Adrenal gland (tissue), 12 donors: ENCODE measurements around the gene SLC4A5. TPM values are rescaled to one million over a fixed set of nuclear protein-coding genes. Genes with fewer than 3 reads are reported as not detected.

ENCODE experiments used
- DNase-seq, 7 donors: peaks; one replicate each; pipeline ENCODE4 v3.0.0-alpha.2; 2019 to 2020
- H3K27ac ChIP-seq, 5 donors: fragments of 200-600 bp; sonication (generic) in 4 of 5; 1 replicate in 3 of 5; 2 replicates in 2 of 5; pipeline versions ENCODE4 v1.5.1 to v1.8.0; 2016 to 2020; ENCODE audit warnings: mild to moderate bottlenecking in 1 of 5
- H3K27me3 ChIP-seq: fragments of 200-600 bp; 2 replicates; pipeline ENCODE4 v1.8.0; 2021
- H3K36me3 ChIP-seq, 2 donors: fragments of 200-600 bp; replicated peaks in 1 of 2; 1 replicate in 1 of 2; 2 replicates in 1 of 2; pipeline versions ENCODE4 v1.5.1 to v1.8.0; 2018 to 2022
- H3K4me1 ChIP-seq, 2 donors: fragments of 200-600 bp; replicated peaks in 1 of 2; 1 replicate in 1 of 2; 2 replicates in 1 of 2; pipeline versions ENCODE4 v1.5.1 to v1.8.0; 2018 to 2021
- H3K4me3 ChIP-seq, 4 donors: fragments of 200-600 bp; sonication (generic) in 3 of 4; one replicate each; pipeline ENCODE4 v1.5.1; 2016 to 2018
- H3K9me3 ChIP-seq, 3 donors: fragments of 200-600 bp; sonication (generic) in 1 of 3; replicated peaks in 1 of 3; 1 replicate in 2 of 3; 2 replicates in 1 of 3; pipeline versions ENCODE4 v1.5.1 to v1.8.0; 2016 to 2021
- POLR2A ChIP-seq, 2 donors: fragments of 450-650 bp; IDR thresholded peaks; one replicate each; pipeline ENCODE4 v1.6.1; 2017; ENCODE audit warnings: antibody characterized with exemption in 2 of 2, mild to moderate bottlenecking in 2 of 2, moderate library complexity in 1 of 2
- WGBS, 4 donors: extraction: QIAGEN DNeasy Blood & Tissue Kit in 2 of 4; methylation state at CpG; one replicate each; pipeline versions ENCODE4 v1.1.5 to v1.1.7; 2013 to 2017; 5-methylcytosine and 5-hydroxymethylcytosine counted together
- intact Hi-C, 2 donors: fragments of 100-400 bp; cut with DNase I; formaldehyde crosslinking; loops; one replicate each; pipeline versions ENCODE4 v1.14.1 to v1.15.0; 2022 to 2023
- polyA plus RNA-seq, 3 donors: library from polyadenylated mRNA; stranded (reverse); fragments of 200-250 nt in 2 of 3; fragments of 350-450 nt in 1 of 3; fragmentation: Illumina TruSeq in 1 of 3; extraction: RNeasy Lipid Tissue Mini Kit (QIAGEN cat#74804) in 1 of 3; gene quantifications; one replicate each; pipeline ENCODE4 v1.2.3, GENCODE V29; 2013 to 2014
- small RNA-seq, 2 donors: library from RNA; depleted of rRNA; stranded (forward); fragments of <200 nt; gene quantifications; one replicate each; pipeline ENCODE3, GENCODE V24; 2016
- total RNA-seq, 9 donors: library from RNA; depleted of rRNA in 4 of 9; stranded (reverse); fragments of >200 nt in 4 of 9; fragments of 120-200 nt in 1 of 9; fragmentation: NEBNext Ultra II Directional in 1 of 9; extraction: Animal tissue kit (Norgen Biotek cat#: 25700) in 1 of 9; gene quantifications; one replicate each; pipeline versions ENCODE4 v1.1.0 to v1.2.4, GENCODE V29; 2013 to 2023
- TF ChIP-seq, protein P1 (sequence below), 6 experiments: fragments of 450-650 bp in 4 of 6; fragments of 200-600 bp in 2 of 6; sonication (generic) in 1 of 6; IDR thresholded peaks; 1 replicate in 5 of 6; 2 replicates in 1 of 6; pipeline versions ENCODE4 v1.5.1 to v1.8.0; 2016 to 2021; ENCODE audit warnings: antibody characterized with exemption in 6 of 6, mild to moderate bottlenecking in 2 of 6, moderate library complexity in 1 of 6
- donor health status: healthy with polysubstance abuse.
- donor health status: Bipolar disorder and iron deficiency.
- donor health status: DM: yes; HTN: yes; CAD: no.
- donor health status: DM: no; HTN: no; CAD: no.
- donor health status: DM: no; HTN: no; CAD: no.
- donor health status: DM: yes; HTN: yes; CAD: no.

SLC4A5 gene
- total and polyA plus RNA-seq, 12 donors = 0.14 to 2.7 (median 0.74) TPM; not detected in 1

DNA sequence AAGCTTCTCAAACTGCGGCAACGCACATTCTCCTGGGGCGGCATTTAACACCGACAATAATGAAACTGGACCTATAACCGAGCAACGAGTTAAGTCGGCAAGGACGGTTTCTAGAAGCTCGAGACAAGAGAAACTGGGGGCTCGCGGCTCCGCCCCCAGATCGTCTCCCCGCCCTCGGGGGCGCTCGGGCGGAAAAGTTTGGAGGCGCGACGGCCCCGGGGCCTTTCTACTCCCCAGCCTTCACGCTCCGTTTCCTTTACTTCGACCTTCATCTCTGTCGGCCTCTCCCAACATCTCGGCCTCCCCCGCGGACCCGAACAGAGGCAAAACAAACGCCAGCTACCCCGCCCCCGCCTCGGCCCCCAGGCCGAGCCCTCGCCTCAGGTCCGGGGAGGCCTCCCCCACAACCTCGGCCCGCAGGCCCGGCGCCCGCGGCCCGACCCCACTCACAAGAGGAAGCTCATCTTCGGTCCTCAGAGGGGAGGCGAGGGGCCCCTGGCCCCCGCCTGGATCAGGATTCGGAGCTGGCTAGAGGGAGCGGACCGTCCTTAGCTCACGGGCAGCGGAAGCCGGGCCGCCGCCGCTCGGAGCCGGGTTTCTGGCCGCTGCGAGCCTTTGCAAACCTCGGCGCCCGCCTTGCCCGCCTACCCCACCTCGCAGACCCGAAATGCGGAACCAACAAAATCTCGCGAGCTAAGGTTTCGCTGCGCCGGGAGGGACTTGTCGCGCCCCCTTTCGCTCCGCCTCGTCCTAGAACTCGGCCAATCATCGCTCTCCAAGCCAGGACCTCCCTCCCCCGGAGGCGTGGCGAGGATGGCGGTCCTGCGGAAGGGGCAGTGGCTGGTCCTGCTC is 164.8 kb downstream of the SLC4A5 start, which contains the start of gene MOB1A:
Gene MOB1A (minus strand): TSS at position 669 of the 852 bp plus-strand sequence. CDS start 205 bp downstream, at position 464.
- peak within 1 kb of the TSS; percentile 89 to 96 (median 94) for H3K27ac ChIP-seq
- H3K9me3 ChIP-seq = no peaks in the 10 kb centered on the region
- no peaks in the 10 kb centered on the region for H3K36me3 ChIP-seq
- no peaks in the 10 kb centered on the region for H3K27me3 ChIP-seq
- 0 to 1% (median 0%) methylated on average over 31 to 84 of the region's 84 CpGs for WGBS, 4 donors
- intact Hi-C loops = no loop called here
- peaks cover 4 to 27% of the 10 kb centered on the region in 2 donors for H3K4me1 ChIP-seq
- peak; percentile 97 to 99 (median 98) for DNase-seq
- peak; percentile 71 to 85 for TF ChIP-seq POLR2A (IDR thresholded peaks at IDR 0.05)
- TF ChIP-seq, protein P1, sequence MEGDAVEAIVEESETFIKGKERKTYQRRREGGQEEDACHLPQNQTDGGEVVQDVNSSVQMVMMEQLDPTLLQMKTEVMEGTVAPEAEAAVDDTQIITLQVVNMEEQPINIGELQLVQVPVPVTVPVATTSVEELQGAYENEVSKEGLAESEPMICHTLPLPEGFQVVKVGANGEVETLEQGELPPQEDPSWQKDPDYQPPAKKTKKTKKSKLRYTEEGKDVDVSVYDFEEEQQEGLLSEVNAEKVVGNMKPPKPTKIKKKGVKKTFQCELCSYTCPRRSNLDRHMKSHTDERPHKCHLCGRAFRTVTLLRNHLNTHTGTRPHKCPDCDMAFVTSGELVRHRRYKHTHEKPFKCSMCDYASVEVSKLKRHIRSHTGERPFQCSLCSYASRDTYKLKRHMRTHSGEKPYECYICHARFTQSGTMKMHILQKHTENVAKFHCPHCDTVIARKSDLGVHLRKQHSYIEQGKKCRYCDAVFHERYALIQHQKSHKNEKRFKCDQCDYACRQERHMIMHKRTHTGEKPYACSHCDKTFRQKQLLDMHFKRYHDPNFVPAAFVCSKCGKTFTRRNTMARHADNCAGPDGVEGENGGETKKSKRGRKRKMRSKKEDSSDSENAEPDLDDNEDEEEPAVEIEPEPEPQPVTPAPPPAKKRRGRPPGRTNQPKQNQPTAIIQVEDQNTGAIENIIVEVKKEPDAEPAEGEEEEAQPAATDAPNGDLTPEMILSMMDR (IDR thresholded peaks at IDR 0.05) = no peak
- peak within 1 kb of the TSS; percentile 74 to 89 (median 79) for H3K4me3 ChIP-seq

DNA sequence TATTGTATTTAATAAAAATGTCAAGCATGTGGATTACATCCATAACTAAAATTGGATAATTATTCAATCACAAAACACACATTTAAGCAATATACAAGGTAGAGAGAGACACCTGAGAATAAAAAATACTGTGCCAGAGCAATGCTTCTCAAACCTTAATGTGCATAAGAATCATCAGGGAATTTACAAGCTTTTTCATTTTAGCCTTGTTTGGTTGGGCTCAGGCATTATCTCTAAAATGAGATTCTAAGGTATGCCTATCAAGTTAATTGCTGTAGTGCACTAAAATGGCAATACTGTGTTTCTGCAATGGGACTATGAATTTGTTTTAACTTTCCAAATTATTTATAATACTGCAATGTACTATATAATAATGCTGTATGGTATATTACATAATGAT is 165.5 kb downstream of the SLC4A5 start:
- peak overlapping the region; percentile 89 to 96 (median 94) for H3K27ac ChIP-seq
- intact Hi-C loops = no loop called here
- H3K4me1 ChIP-seq = peaks cover 4 to 27% of the 10 kb centered on the region in 2 donors

DNA sequence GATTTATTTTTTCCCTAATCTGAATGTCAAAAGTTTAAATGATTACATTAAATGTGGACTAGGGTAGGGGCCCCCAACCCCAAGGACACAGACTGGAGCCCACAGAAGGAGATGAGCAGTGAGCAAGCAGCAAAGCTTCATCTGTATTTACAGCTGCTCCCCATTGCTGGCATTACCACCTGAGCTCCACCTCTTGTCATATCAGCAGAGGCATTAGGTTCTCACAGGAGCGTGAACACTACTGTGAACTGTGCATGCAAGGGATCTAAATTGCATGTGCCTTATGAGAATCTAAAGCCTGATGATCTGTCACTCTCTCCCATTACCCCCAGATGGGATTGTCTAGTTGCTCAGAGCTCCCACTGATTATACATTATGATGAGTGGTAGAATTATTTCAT is 168.3 kb downstream of the SLC4A5 start:
- no peak for DNase-seq
- 82 to 100% (median 95%) methylated on average over 1 of the region's 1 CpG for WGBS, 4 donors
- no peaks in the 10 kb centered on the region for H3K9me3 ChIP-seq
- H3K36me3 ChIP-seq = peaks cover 0 to 26% of the 10 kb centered on the region in 2 donors
- no peak overlapping the region for H3K27ac ChIP-seq
- H3K27me3 ChIP-seq = no peaks in the 10 kb centered on the region
- H3K4me1 ChIP-seq = peaks cover 4 to 31% of the 10 kb centered on the region in 2 donors
- TF ChIP-seq, protein P1 (IDR thresholded peaks at IDR 0.05) = no peak
- TF ChIP-seq POLR2A (IDR thresholded peaks at IDR 0.05) = no peak
- no peak overlapping the region for H3K4me3 ChIP-seq
- intact Hi-C loops = no loop called here

More for the DNA sequence above, 165.5 kb downstream of the SLC4A5 start:
- no peaks in the 10 kb centered on the region for H3K36me3 ChIP-seq
- no peaks in the 10 kb centered on the region for H3K9me3 ChIP-seq
- H3K27me3 ChIP-seq = no peaks in the 10 kb centered on the region
- TF ChIP-seq, protein P1 (IDR thresholded peaks at IDR 0.05) = no peak
- TF ChIP-seq POLR2A (IDR thresholded peaks at IDR 0.05) = no peak
- no peak for DNase-seq
- peak overlapping the region in 3 of 4 donors; percentile 74 to 89 (median 80) for H3K4me3 ChIP-seq

DNA sequence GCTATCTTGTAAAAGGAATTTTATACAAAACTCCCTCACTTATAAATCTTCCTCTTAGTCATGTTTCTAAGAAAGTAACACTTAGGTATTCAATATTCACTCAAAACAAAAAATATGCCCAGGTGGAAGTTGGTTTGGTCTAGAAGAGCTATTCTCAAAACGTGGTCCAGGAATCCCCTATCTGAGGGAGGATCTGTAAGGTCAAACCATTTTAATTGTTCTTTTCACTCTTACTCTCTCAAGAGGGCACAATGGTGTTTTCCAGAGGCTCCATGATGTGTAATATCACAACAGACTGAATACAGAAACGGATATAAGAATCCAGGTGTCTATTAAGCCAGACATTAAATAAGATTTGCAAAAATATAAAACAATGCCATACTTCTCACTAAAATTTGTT is 174.5 kb downstream of the SLC4A5 start:
- intact Hi-C loops = no loop called here
- Histone ChIP-seq H3K27me3 (no peaks in the 10 kb centered on the region), H3K4me1 (peaks cover 0 to 5% of the 10 kb centered on the region in 2 donors), H3K27ac (no peak overlapping the region), H3K36me3 (peaks cover 0 to 84% of the 10 kb centered on the region in 2 donors), H3K9me3 (peaks cover 0 to 4% (median 0%) of the 10 kb centered on the region in 3 donors), H3K4me3 (no peak overlapping the region)
- 76 to 80% (median 78%) methylated on average over 2 of the region's 2 CpGs for WGBS, 4 donors
- TF ChIP-seq, protein P1 (IDR thresholded peaks at IDR 0.05) = no peak
- no peak for TF ChIP-seq POLR2A (IDR thresholded peaks at IDR 0.05)
- no peak for DNase-seq

Small RNA genes within 50 kb of the gene (small RNA-seq; reads per million reads assigned to genes)
- gene RNU6-542P = 0 reads per million in 2 donors
- 0 reads per million in 2 donors for gene TAF13P2

Other genes starting within 250 kb of the SLC4A5 start
- 10 to 100 TPM; 17.1 to 73.5 (median 44.3) TPM for gene BOLA3, start 195.5 kb downstream of the SLC4A5 start, total RNA-seq
- 10 to 100 TPM; 37.8 to 84.5 (median 54.8) TPM for gene BOLA3, start 195.5 kb downstream of the SLC4A5 start, polyA plus RNA-seq
- gene MOB1A, start 164.5 kb downstream of the SLC4A5 start, total RNA-seq = 100 to 1,000 TPM in 1 of 9 donors, 10 to 100 TPM in 8; 59.9 to 103 (median 86.3) TPM
- 10 to 100 TPM; 15.9 to 44.5 (median 21.4) TPM for gene MOB1A, start 164.5 kb downstream of the SLC4A5 start, polyA plus RNA-seq
- gene MTHFD2, start 144.8 kb downstream of the SLC4A5 start, total RNA-seq = 10 to 100 TPM in 6 of 9 donors, 1 to 10 TPM in 3; 1.6 to 24.9 (median 15.4) TPM
- gene MTHFD2, start 144.8 kb downstream of the SLC4A5 start, polyA plus RNA-seq = 10 to 100 TPM in 2 of 3 donors, 1 to 10 TPM in 1; 6.0 to 19.8 (median 12.8) TPM
- gene DCTN1, start 36.9 kb upstream of the SLC4A5 start, total RNA-seq = 100 to 1,000 TPM; 106 to 188 (median 146) TPM
- 100 to 1,000 TPM; 142 to 258 (median 212) TPM for gene DCTN1, start 36.9 kb upstream of the SLC4A5 start, polyA plus RNA-seq
- 1 to 10 TPM in 5 of 9 donors, under 1 TPM in 4; 0.36 to 4.7 (median 1.7) TPM for gene C2orf81, start 78.2 kb upstream of the SLC4A5 start, total RNA-seq
- 1 to 10 TPM in 2 of 3 donors, under 1 TPM in 1; 0.46 to 7.1 (median 4.5) TPM for gene C2orf81, start 78.2 kb upstream of the SLC4A5 start, polyA plus RNA-seq
- 10 to 100 TPM in 7 of 9 donors, 1 to 10 TPM in 2; 7.5 to 23.9 (median 14.5) TPM for gene WDR54, start 78.3 kb upstream of the SLC4A5 start, total RNA-seq
- 10 to 100 TPM in 2 of 3 donors, 1 to 10 TPM in 1; 6.4 to 20.2 (median 14.4) TPM for gene WDR54, start 78.3 kb upstream of the SLC4A5 start, polyA plus RNA-seq
- 10 to 100 TPM in 8 of 9 donors, 1 to 10 TPM in 1; 9.7 to 21.2 (median 13.8) TPM for gene RTKN, start 98.5 kb upstream of the SLC4A5 start, total RNA-seq
- gene RTKN, start 98.5 kb upstream of the SLC4A5 start, polyA plus RNA-seq = 10 to 100 TPM in 2 of 3 donors, 1 to 10 TPM in 1; 7.4 to 35.6 (median 17.3) TPM
- 100 to 1,000 TPM in 1 of 9 donors, 10 to 100 TPM in 8; 13.6 to 108 (median 35.4) TPM for gene INO80B, start 111.7 kb upstream of the SLC4A5 start, total RNA-seq
- 100 to 1,000 TPM in 2 of 3 donors, 10 to 100 TPM in 1; 40.5 to 133 (median 124) TPM for gene INO80B, start 111.7 kb upstream of the SLC4A5 start, polyA plus RNA-seq
- 100 to 1,000 TPM in 7 of 9 donors, 10 to 100 TPM in 2; 60.9 to 176 (median 114) TPM for gene WBP1, start 115.0 kb upstream of the SLC4A5 start, total RNA-seq
- 100 to 1,000 TPM in 2 of 3 donors, 10 to 100 TPM in 1; 56.9 to 267 (median 244) TPM for gene WBP1, start 115.0 kb upstream of the SLC4A5 start, polyA plus RNA-seq
- gene MOGS, start 122.0 kb upstream of the SLC4A5 start, total RNA-seq = 10 to 100 TPM; 32.9 to 72.6 (median 46.5) TPM
- 10 to 100 TPM; 25.9 to 60.7 (median 46.4) TPM for gene MOGS, start 122.0 kb upstream of the SLC4A5 start, polyA plus RNA-seq
- gene MRPL53, start 129.3 kb upstream of the SLC4A5 start, total RNA-seq = 100 to 1,000 TPM in 6 of 9 donors, 10 to 100 TPM in 3; 30.2 to 191 (median 140) TPM
- 100 to 1,000 TPM in 2 of 3 donors, 10 to 100 TPM in 1; 26.4 to 167 (median 129) TPM for gene MRPL53, start 129.3 kb upstream of the SLC4A5 start, polyA plus RNA-seq
- gene CCDC142, start 139.6 kb upstream of the SLC4A5 start, total RNA-seq = 10 to 100 TPM in 7 of 9 donors, 1 to 10 TPM in 2; 7.4 to 46.0 (median 13.3) TPM
- gene CCDC142, start 139.6 kb upstream of the SLC4A5 start, polyA plus RNA-seq = 10 to 100 TPM in 1 of 3 donors, 1 to 10 TPM in 2; 3.2 to 17.5 (median 4.6) TPM
- 10 to 100 TPM; 12.6 to 38.6 (median 20.1) TPM for gene TTC31, start 139.7 kb upstream of the SLC4A5 start, total RNA-seq
- gene TTC31, start 139.7 kb upstream of the SLC4A5 start, polyA plus RNA-seq = 10 to 100 TPM; 11.1 to 35.3 (median 21.7) TPM
- 1 to 10 TPM in 2 of 9 donors, under 1 TPM in 6, not detected in 1; 0.18 to 2.0 (median 0.76) TPM for gene LBX2, start 156.2 kb upstream of the SLC4A5 start, total RNA-seq
- gene LBX2, start 156.2 kb upstream of the SLC4A5 start, polyA plus RNA-seq = under 1 TPM in 2 of 3 donors, not detected in 1; 0.40 to 0.72 TPM
- gene PCGF1, start 164.3 kb upstream of the SLC4A5 start, total RNA-seq = 10 to 100 TPM; 15.4 to 38.9 (median 21.1) TPM
- 10 to 100 TPM; 35.4 to 38.3 (median 37.2) TPM for gene PCGF1, start 164.3 kb upstream of the SLC4A5 start, polyA plus RNA-seq
- gene TLX2, start 171.0 kb upstream of the SLC4A5 start, total RNA-seq = 1 to 10 TPM in 4 of 9 donors, under 1 TPM in 1, not detected in 4; 0.46 to 3.9 (median 3.7) TPM
- gene TLX2, start 171.0 kb upstream of the SLC4A5 start, polyA plus RNA-seq = 10 to 100 TPM in 1 of 3 donors, 1 to 10 TPM in 1, under 1 TPM in 1; 0.75 to 22.8 (median 3.2) TPM
- under 1 TPM in 2 of 9 donors, not detected in 7; 0.17 to 0.31 TPM for gene DQX1, start 182.8 kb upstream of the SLC4A5 start, total RNA-seq
- under 1 TPM in 2 of 3 donors, not detected in 1; 0.17 to 0.32 TPM for gene DQX1, start 182.8 kb upstream of the SLC4A5 start, polyA plus RNA-seq
- gene AUP1, start 186.3 kb upstream of the SLC4A5 start, total RNA-seq = 100 to 1,000 TPM in 6 of 9 donors, 10 to 100 TPM in 3; 88.5 to 124 (median 109) TPM
- gene AUP1, start 186.3 kb upstream of the SLC4A5 start, polyA plus RNA-seq = 100 to 1,000 TPM; 118 to 527 (median 329) TPM
- gene HTRA2, start 186.5 kb upstream of the SLC4A5 start, total RNA-seq = 10 to 100 TPM; 19.1 to 47.4 (median 37.0) TPM
- gene HTRA2, start 186.5 kb upstream of the SLC4A5 start, polyA plus RNA-seq = 10 to 100 TPM; 25.6 to 42.0 (median 29.0) TPM
- 10 to 100 TPM in 7 of 9 donors, 1 to 10 TPM in 2; 7.7 to 26.4 (median 12.8) TPM for gene LOXL3, start 210.5 kb upstream of the SLC4A5 start, total RNA-seq
- gene LOXL3, start 210.5 kb upstream of the SLC4A5 start, polyA plus RNA-seq = 10 to 100 TPM in 2 of 3 donors, 1 to 10 TPM in 1; 3.6 to 13.6 (median 11.2) TPM
- 10 to 100 TPM; 15.2 to 49.6 (median 22.8) TPM for gene DOK1, start 211.3 kb upstream of the SLC4A5 start, total RNA-seq
- gene DOK1, start 211.3 kb upstream of the SLC4A5 start, polyA plus RNA-seq = 10 to 100 TPM in 1 of 3 donors, 1 to 10 TPM in 2; 4.0 to 11.3 (median 5.5) TPM